Testis (tissue), 2 donors: ENCODE data around the gene UFC1.

Experiments
- POLR2A ChIP-seq: fragments of 450-650 bp; IDR thresholded peaks from one replicate; pipeline ENCODE4 v1.6.1; 2017; ENCODE audit warnings: antibody characterized with exemption, mild to moderate bottlenecking, moderate library complexity
- TF ChIP-seq, protein P1 (sequence below), 3 experiments: fragments of 450-650 bp in 2 of 3; fragments of 200-600 bp in 1 of 3; sonication (generic) in 1 of 3; IDR thresholded peaks; one replicate each; pipeline ENCODE4 v1.5.1; 2016 to 2019; ENCODE audit warnings: antibody characterized with exemption in 3 of 3, mild to moderate bottlenecking in 2 of 3, moderate library complexity in 1 of 3

GRCh38 chr1:161190962-161191521 is 37.3 kb downstream of the UFC1 start:
- TF ChIP-seq, protein P1, sequence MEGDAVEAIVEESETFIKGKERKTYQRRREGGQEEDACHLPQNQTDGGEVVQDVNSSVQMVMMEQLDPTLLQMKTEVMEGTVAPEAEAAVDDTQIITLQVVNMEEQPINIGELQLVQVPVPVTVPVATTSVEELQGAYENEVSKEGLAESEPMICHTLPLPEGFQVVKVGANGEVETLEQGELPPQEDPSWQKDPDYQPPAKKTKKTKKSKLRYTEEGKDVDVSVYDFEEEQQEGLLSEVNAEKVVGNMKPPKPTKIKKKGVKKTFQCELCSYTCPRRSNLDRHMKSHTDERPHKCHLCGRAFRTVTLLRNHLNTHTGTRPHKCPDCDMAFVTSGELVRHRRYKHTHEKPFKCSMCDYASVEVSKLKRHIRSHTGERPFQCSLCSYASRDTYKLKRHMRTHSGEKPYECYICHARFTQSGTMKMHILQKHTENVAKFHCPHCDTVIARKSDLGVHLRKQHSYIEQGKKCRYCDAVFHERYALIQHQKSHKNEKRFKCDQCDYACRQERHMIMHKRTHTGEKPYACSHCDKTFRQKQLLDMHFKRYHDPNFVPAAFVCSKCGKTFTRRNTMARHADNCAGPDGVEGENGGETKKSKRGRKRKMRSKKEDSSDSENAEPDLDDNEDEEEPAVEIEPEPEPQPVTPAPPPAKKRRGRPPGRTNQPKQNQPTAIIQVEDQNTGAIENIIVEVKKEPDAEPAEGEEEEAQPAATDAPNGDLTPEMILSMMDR (IDR thresholded peaks at IDR 0.05): no peak
- TF ChIP-seq POLR2A: no peak
